Measurements from ENCODE around the gene SSTR3. TPM values are rescaled to one million over a fixed set of nuclear protein-coding genes. Genes with fewer than 3 reads are reported as not detected.

The SSTR3 gene
- total and polyA plus RNA-seq, 3 donors from 2014 or later = 26.8 to 54.4 (median 40.1) TPM

DNA sequence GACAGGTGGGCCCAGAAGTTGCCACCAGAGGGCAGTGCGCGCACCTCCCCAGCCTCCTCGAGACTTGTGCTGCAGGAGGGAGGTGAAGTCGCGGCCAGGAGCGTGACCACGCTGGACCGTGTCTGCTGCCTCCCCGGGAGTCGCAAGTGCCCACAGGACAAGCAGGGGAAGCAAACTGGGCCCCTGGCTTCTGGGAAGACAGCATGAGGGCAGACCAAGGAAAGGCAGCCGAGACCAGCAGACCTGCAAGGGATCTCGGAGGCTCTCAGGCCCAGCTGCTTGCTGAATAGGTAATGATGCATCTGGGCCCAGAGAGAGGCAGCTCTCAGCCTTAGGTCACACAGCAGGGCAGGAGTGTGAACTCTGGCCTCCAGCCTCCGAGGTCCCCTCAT is 45.6 kb downstream of the SSTR3 start:
- WGBS, 2 donors = 41 to 45% methylated on average over 12 to 13 of the region's 13 CpGs
- no peaks in the 10 kb centered on the region for H3K36me3 ChIP-seq (ENCODE audit: low read depth, missing control alignments)
- no peak overlapping the region for H3K27ac ChIP-seq
- DNase-seq = peak; percentile 90
- intact Hi-C loops (cut with DNase I; ENCODE audit: low total_unique reads) = no loop called here
- no peak overlapping the region for H3K4me3 ChIP-seq
- no peak for TF ChIP-seq POLR2A (IDR thresholded peaks at IDR 0.05)
- TF ChIP-seq, protein P1, sequence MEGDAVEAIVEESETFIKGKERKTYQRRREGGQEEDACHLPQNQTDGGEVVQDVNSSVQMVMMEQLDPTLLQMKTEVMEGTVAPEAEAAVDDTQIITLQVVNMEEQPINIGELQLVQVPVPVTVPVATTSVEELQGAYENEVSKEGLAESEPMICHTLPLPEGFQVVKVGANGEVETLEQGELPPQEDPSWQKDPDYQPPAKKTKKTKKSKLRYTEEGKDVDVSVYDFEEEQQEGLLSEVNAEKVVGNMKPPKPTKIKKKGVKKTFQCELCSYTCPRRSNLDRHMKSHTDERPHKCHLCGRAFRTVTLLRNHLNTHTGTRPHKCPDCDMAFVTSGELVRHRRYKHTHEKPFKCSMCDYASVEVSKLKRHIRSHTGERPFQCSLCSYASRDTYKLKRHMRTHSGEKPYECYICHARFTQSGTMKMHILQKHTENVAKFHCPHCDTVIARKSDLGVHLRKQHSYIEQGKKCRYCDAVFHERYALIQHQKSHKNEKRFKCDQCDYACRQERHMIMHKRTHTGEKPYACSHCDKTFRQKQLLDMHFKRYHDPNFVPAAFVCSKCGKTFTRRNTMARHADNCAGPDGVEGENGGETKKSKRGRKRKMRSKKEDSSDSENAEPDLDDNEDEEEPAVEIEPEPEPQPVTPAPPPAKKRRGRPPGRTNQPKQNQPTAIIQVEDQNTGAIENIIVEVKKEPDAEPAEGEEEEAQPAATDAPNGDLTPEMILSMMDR (IDR thresholded peaks at IDR 0.05) = peak; percentile 88 to 91 (median 89)
- peaks cover 6% of the 10 kb centered on the region for H3K4me1 ChIP-seq
- H3K27me3 ChIP-seq = no peaks in the 10 kb centered on the region
- H3K9me3 ChIP-seq = no peaks in the 10 kb centered on the region

DNA sequence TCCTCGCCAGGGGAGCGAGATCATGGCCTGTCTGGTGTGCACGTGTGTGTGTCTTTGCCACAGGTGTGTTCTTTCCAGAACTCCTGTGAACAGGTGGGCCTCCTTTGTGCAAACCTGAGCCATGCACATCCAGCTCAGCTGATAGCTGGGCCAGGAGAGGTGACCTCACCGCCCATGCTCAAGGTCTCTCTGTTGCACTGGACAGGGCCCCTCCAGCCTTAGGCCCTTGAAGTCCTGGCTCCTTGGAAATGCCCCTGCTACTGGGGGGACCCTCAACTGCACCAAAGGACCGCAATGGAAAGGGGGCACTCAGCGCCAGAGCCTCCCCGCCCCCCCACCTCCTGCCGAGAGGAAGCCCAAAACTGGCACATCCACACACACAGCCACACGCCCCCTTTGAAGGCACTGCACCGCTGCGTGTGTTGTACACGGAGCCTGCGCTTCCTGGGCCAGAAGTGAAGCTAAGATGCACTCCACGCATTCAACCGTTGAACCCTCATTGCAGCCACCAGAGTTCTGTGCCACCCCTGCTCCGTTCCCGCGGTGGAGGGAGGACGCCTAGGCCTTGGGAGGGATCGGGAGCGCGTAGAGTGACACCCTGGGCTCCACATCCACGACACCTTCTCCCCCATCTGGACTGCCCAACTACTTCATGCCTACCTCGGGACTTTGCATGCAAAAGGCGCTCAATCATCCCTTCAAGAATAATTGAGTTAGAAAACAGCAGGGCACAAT is 46.2 kb downstream of the SSTR3 start:
- H3K36me3 ChIP-seq (ENCODE audit: low read depth, missing control alignments) = no peaks in the 10 kb centered on the region
- DNase-seq = no peak
- no peak for TF ChIP-seq POLR2A (IDR thresholded peaks at IDR 0.05)
- TF ChIP-seq, protein P1 (IDR thresholded peaks at IDR 0.05) = no peak
- intact Hi-C loops (cut with DNase I; ENCODE audit: low total_unique reads) = no loop called here
- H3K27ac ChIP-seq = no peak overlapping the region
- H3K4me1 ChIP-seq = peaks cover 6% of the 10 kb centered on the region
- no peaks in the 10 kb centered on the region for H3K27me3 ChIP-seq
- WGBS, 2 donors = 69 to 75% methylated on average over 21 to 25 of the region's 25 CpGs
- no peaks in the 10 kb centered on the region for H3K9me3 ChIP-seq
- no peak overlapping the region for H3K4me3 ChIP-seq

DNA sequence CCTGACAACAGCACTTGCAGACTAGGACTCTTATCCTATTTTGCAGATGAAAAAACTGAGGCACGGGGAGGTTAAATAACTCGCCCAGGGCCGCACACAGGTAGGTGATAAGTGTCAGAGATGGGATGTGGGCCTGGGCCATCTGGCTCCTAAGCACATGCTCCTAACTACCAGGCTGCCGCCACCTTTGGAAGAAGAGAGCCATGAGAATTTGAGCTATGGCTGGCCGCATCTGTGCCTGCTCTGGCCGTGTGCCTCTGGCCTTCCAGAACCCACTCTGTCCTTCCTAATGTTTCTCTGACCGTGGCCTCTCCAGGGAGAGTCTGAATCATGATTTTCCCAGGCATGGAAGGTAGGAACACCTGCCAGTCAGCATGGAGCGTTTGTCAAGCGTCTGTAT is 47.2 kb downstream of the SSTR3 start:
- H3K9me3 ChIP-seq = no peaks in the 10 kb centered on the region
- no peaks in the 10 kb centered on the region for H3K36me3 ChIP-seq (ENCODE audit: low read depth, missing control alignments)
- no peak for TF ChIP-seq POLR2A (IDR thresholded peaks at IDR 0.05)
- intact Hi-C loops (cut with DNase I; ENCODE audit: low total_unique reads) = no loop called here
- peaks cover 6% of the 10 kb centered on the region for H3K4me1 ChIP-seq
- no peak overlapping the region for H3K27ac ChIP-seq
- 82 to 93% methylated on average over 9 of the region's 9 CpGs for WGBS, 2 donors
- no peak overlapping the region for H3K4me3 ChIP-seq
- no peaks in the 10 kb centered on the region for H3K27me3 ChIP-seq
- no peak for DNase-seq

DNA sequence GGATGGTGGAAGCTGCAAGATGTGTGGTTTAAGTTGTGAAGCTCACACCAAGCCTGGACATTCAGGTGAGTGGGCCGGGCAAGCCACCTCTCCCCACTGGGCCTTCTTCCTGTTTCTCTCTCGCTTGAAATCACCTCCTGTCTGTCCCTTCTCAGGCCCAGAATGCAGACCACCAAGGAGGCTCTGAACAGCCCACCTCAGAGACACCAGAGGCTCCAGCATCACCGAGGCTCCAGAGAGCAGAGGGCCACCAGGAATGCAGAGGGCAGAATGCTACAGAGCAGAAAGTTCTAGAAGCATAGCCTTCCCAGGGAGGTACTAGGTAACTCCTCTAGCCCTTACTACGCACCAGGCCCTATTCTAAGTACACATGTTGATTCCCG is 47.8 kb downstream of the SSTR3 start:
- H3K4me1 ChIP-seq = peaks cover 6% of the 10 kb centered on the region
- TF ChIP-seq POLR2A (IDR thresholded peaks at IDR 0.05) = no peak
- TF ChIP-seq, protein P1 (IDR thresholded peaks at IDR 0.05) = no peak
- H3K36me3 ChIP-seq (ENCODE audit: low read depth, missing control alignments) = no peaks in the 10 kb centered on the region
- H3K27ac ChIP-seq = no peak overlapping the region
- WGBS, 2 donors = 72 to 96% methylated on average over 4 to 5 of the region's 5 CpGs
- H3K4me3 ChIP-seq = no peak overlapping the region
- H3K9me3 ChIP-seq = no peaks in the 10 kb centered on the region
- H3K27me3 ChIP-seq = no peaks in the 10 kb centered on the region
- intact Hi-C loops (cut with DNase I; ENCODE audit: low total_unique reads) = loop anchor here (5.0 kb wide), 1 partner anchor 38 kb away; no protein-coding TSS in a partner anchor
- no peak for DNase-seq

DNA sequence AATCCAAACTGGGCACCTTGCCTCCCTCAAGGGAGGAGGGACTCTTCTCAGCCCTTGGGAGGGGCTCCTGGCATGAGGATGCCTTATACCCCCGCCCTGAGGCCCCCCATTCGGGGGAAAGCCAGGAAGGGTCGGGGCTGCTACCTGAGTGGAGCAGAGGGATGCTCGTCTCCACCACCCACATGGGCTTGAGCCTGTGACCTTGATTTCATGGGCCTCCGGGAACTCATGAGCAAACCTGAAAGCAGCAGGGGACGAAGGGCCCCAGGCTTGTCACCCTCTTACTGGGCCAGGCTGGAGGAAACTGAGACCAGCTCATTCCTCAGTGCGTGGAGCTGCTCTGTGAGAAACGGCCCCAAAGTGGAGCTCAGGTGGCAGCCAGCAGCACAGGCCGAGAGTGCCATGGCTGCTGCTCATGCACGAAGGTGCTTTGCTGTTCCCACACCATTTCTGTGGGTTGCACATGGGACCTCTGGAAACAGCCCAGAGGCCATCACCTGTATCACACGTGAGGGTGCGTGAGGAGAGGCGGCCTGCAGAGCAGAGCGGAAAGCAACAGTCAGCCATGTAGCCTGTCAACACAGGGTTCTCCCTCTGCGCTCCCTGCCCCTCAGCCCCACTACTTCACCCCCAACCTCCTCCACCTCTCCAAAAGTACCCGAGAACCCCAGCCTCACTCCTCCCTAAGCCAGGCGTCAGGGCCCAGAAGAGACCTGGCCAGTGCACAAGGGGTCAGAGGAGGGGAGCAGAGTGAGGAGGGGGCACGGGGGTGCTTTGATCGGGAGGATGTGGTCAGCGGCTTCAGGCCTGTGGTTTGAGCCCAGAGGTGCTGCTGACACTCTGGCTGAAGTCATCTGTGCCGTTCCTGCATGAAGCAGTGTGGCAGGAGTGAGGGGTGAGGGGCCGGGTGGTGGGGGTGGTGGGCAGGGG is 48.4 kb downstream of the SSTR3 start:
- Histone ChIP-seq H3K27me3 (no peaks in the 10 kb centered on the region), H3K27ac (no peak overlapping the region), H3K4me1 (peaks cover 6% of the 10 kb centered on the region), H3K36me3 (ENCODE audit: low read depth, missing control alignments) (no peaks in the 10 kb centered on the region), H3K9me3 (no peaks in the 10 kb centered on the region), H3K4me3 (no peak overlapping the region)
- WGBS, 2 donors = 85 to 93% methylated on average over 5 to 22 of the region's 22 CpGs
- intact Hi-C loops (cut with DNase I; ENCODE audit: low total_unique reads) = loop anchor here (5.0 kb wide), 1 partner anchor 38 kb away; no protein-coding TSS in a partner anchor
- DNase-seq = no peak
- TF ChIP-seq POLR2A (IDR thresholded peaks at IDR 0.05) = no peak
- TF ChIP-seq, protein P1 (IDR thresholded peaks at IDR 0.05) = no peak

All from testis (tissue), 3 donors.